Right lobe of liver (tissue), 6 donors: ENCODE measurements around the gene RIC3. TPM values are rescaled to one million over a fixed set of nuclear protein-coding genes. Genes with fewer than 3 reads are reported as not detected.

Experiments
- ATAC-seq, 4 donors: fragments of 200-7000 bp; cut with Tn5 transposase; one replicate each; pipeline ENCODE4 v1.9.1; 2020; ENCODE audit warnings: mild to moderate bottlenecking in 4 of 4, moderate library complexity in 4 of 4
- DNase-seq, 3 donors: peaks; one replicate each; pipeline ENCODE4 v3.0.0-alpha.2; 2020
- H3K27ac ChIP-seq, 3 donors: fragments of 200-600 bp; one replicate each; pipeline ENCODE4 v1.8.0; 2022
- H3K27me3 ChIP-seq, 2 donors: fragments of 200-600 bp; one replicate each; pipeline ENCODE4 v1.8.0; 2022
- H3K36me3 ChIP-seq, 4 donors: fragments of 200-600 bp; sonication (generic) in 1 of 4; one replicate each; pipeline versions ENCODE4 v1.5.1 to v1.8.0; 2017 to 2022; ENCODE audit warnings: control low read depth in 1 of 4
- H3K4me1 ChIP-seq, 4 donors: fragments of 200-600 bp; sonication (generic) in 1 of 4; one replicate each; pipeline versions ENCODE4 v1.5.1 to v1.8.0; 2017 to 2022; ENCODE audit warnings: control low read depth in 1 of 4
- H3K4me3 ChIP-seq, 3 donors: fragments of 200-600 bp; one replicate each; pipeline ENCODE4 v1.8.0; 2022
- H3K9me3 ChIP-seq, 4 donors: fragments of 200-600 bp; sonication (generic) in 1 of 4; one replicate each; pipeline versions ENCODE4 v1.5.1 to v1.8.0; 2017 to 2022; ENCODE audit warnings: control low read depth in 1 of 4
- POLR2A ChIP-seq: fragments of 450-650 bp; IDR thresholded peaks from one replicate; pipeline ENCODE4 v1.6.1; 2017; ENCODE audit warnings: antibody characterized with exemption, mild to moderate bottlenecking
- WGBS: methylation state at CpG from one replicate; pipeline ENCODE4 v1.1.6; 2018; ENCODE audit warnings: low coverage, low lambda C conversion rate; ENCODE audit not compliant: insufficient coverage; ENCODE audit errors: missing lambda C conversion rate; 5-methylcytosine and 5-hydroxymethylcytosine counted together
- intact Hi-C, 2 donors: fragments of 100-400 bp; cut with DNase I; formaldehyde crosslinking; loops; one replicate each; pipeline versions ENCODE4 v1.11.2 to v1.14.1; 2022
- total RNA-seq, 6 experiments: library from RNA; depleted of rRNA in 2 of 6; stranded (reverse); fragments of >200 nt in 2 of 6; fragmentation: NEBNext Ultra II Directional in 3 of 6; extraction: Animal tissue kit (Norgen Biotek cat#: 25700) in 3 of 6; gene quantifications; one replicate each; pipeline versions ENCODE4 v1.1.0 to v1.2.4, GENCODE V29; 2016 to 2023
- TF ChIP-seq, protein P1 (sequence below), 4 donors: fragments of 200-600 bp in 3 of 4; fragments of 450-650 bp in 1 of 4; IDR thresholded peaks; one replicate each; pipeline versions ENCODE4 v1.5.1 to v1.8.0; 2016 to 2022; ENCODE audit warnings: antibody characterized with exemption in 4 of 4, mild to moderate bottlenecking in 2 of 4
- donor health status: DM: no; HTN: yes; CAD: no.
- donor health status: DM: no; HTN: no; CAD: no.
- donor health status: DM: no; HTN: no; CAD: no.
- donor health status: DM: no; HTN: yes; CAD: no.
- donor health status: DM: no; HTN: yes; CAD: no.

The RIC3 gene
- total RNA-seq, 6 experiments from 2014 or later, result 1.4 to 7.3 (median 3.6) TPM

DNA sequence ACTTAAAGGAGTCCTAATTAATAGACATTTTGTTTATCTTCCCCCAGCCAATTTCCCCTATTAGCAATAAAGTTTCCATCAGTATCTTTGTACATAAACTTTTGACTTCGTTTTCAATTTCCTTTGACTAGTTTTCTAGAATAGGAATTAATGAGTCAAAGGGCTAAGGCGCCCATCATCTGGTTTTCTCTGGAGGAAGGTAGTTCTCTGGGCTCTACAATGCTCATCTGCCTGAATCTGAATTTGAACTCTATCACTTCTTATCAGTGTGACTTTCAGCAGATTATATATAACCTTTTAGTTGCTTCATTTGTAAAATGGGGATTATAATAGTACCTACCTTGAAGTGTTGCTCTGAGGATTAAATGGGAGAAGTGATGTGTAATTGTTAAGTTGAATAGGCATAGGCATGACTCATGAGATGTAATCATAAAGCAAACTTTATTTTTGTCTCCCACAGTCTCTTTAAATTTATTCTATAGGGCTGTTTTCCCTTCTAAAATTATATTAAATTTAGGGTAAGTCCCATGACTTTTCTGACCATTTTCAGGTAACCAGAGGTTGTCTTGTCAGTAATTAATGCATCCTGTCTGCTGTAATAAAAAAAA lies 93.6 kb downstream of the RIC3 start:
- DNase-seq (no peak), ATAC-seq (no peak)
- H3K36me3 ChIP-seq, result no peaks in the 10 kb centered on the region
- 35% methylated on average over 2 of the region's 2 CpGs for WGBS
- H3K9me3 ChIP-seq, result no peaks in the 10 kb centered on the region
- TF ChIP-seq, protein P1, sequence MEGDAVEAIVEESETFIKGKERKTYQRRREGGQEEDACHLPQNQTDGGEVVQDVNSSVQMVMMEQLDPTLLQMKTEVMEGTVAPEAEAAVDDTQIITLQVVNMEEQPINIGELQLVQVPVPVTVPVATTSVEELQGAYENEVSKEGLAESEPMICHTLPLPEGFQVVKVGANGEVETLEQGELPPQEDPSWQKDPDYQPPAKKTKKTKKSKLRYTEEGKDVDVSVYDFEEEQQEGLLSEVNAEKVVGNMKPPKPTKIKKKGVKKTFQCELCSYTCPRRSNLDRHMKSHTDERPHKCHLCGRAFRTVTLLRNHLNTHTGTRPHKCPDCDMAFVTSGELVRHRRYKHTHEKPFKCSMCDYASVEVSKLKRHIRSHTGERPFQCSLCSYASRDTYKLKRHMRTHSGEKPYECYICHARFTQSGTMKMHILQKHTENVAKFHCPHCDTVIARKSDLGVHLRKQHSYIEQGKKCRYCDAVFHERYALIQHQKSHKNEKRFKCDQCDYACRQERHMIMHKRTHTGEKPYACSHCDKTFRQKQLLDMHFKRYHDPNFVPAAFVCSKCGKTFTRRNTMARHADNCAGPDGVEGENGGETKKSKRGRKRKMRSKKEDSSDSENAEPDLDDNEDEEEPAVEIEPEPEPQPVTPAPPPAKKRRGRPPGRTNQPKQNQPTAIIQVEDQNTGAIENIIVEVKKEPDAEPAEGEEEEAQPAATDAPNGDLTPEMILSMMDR (IDR thresholded peaks at IDR 0.05), result no peak
- no peak for TF ChIP-seq POLR2A
- H3K4me3 ChIP-seq, result no peak overlapping the region
- H3K4me1 ChIP-seq, result no peaks in the 10 kb centered on the region
- intact Hi-C loops, result no loop called here
- no peaks in the 10 kb centered on the region for H3K27me3 ChIP-seq
- H3K27ac ChIP-seq, result no peak overlapping the region

DNA sequence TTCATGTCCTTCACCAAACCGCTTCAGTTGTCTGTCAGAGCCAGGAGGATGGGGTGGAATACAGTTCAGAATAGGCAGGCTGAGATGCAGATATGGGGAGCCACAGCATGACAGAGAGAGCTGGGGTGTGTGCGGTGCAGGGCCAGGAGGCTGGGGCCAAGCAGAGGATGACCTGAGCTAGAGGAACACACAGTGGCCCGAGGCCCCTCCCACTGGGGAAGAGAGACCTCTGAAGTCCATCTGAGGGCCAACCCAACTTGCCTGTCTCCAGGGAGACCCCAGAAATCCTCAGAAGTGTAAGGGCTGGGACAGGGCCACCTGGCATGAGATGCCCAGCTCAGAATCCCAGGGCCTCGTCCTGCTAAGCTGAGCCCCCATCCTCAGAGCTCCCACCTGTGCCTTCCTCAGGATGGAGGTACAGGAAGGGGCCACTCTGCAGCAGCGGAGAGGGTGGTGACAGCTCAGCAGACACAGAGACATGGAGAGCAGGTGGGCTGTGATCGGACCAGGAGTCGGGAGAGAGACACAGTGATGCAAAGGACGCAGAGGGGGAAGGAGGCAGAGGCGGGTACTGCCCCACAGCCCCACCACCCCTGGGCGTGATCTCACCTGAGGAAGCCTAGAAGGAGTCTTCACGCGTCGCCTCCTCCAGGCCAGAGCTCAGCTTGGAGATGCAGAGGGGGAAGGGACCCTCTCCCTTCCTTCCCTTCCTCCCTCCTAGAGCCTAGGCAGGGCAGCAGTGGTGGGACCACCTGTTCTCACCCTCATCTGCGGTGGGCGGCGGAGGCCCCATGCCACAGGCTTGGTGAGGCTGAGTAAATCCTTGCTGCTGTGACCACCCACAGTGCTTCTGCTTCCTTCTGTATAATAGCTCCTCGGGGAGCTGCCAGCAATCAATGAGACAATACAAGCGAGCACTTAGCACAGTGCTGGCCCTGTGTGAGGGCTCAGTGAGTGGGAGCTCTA lies 96.9 kb downstream of the RIC3 start:
- WGBS, result 70% methylated on average over 12 of the region's 18 CpGs
- intact Hi-C loops, result loop anchor here in 1 of 2 donors (5.0 kb wide), 1 partner anchor 35 kb away; no protein-coding TSS in a partner anchor
- Histone ChIP-seq H3K27me3 (no peaks in the 10 kb centered on the region), H3K4me1 (peaks cover 0 to 22% (median 9%) of the 10 kb centered on the region in 4 donors), H3K9me3 (no peaks in the 10 kb centered on the region), H3K27ac (no peak overlapping the region), H3K4me3 (no peak overlapping the region), H3K36me3 (no peaks in the 10 kb centered on the region)
- DNase-seq, result peak in 1 of 3 donors; percentile 35
- TF ChIP-seq POLR2A, result no peak
- TF ChIP-seq, protein P1 (IDR thresholded peaks at IDR 0.05), result no peak
- no peak for ATAC-seq

DNA sequence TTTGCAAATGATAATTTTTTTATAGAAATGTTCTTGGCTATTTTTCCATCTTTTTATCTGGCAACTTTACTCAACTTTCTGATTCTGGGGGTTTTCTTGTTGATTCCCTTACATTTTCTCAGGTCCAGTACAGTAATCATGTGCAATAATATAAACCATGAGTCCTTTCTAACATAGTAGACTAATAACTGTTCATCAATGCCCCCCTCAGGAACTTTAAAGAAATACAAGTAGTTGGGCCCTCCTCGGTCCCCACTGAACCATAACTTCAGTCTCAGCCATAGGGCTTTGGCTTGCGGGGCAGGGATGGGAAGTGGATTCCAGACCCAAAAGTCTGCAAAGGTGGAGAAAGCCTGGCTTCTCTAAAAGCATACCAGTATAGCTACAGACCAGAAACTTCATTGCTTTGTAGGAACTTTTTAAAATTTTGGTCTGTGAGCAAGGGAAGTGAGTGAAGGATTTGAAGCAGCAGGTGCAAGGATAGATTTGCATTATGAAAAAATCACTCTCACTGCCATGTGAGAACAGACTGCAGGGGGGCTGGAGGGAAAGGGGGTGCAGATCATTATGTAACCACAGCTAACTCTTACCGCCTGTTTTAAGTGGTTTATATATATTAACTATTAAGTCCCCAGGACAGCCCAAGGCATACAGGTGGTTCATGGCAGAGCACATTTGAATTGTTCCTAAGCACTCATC lies 98.3 kb downstream of the RIC3 start:
- no peak overlapping the region for H3K4me3 ChIP-seq
- intact Hi-C loops, result loop anchor here in 1 of 2 donors (5.0 kb wide), 1 partner anchor 33 kb away; no protein-coding TSS in a partner anchor
- no peaks in the 10 kb centered on the region for H3K9me3 ChIP-seq
- H3K27me3 ChIP-seq, result no peaks in the 10 kb centered on the region
- TF ChIP-seq POLR2A, result no peak
- TF ChIP-seq, protein P1 (IDR thresholded peaks at IDR 0.05), result peak; percentile 45 to 51 (median 47)
- H3K27ac ChIP-seq, result no peak overlapping the region
- DNase-seq (peak in 1 of 3 donors; percentile 23), ATAC-seq (peak; percentile 22 to 56 (median 47))
- 36% methylated on average over 3 of the region's 3 CpGs for WGBS
- H3K4me1 ChIP-seq, result peaks cover 0 to 22% (median 9%) of the 10 kb centered on the region in 4 donors
- no peaks in the 10 kb centered on the region for H3K36me3 ChIP-seq

DNA sequence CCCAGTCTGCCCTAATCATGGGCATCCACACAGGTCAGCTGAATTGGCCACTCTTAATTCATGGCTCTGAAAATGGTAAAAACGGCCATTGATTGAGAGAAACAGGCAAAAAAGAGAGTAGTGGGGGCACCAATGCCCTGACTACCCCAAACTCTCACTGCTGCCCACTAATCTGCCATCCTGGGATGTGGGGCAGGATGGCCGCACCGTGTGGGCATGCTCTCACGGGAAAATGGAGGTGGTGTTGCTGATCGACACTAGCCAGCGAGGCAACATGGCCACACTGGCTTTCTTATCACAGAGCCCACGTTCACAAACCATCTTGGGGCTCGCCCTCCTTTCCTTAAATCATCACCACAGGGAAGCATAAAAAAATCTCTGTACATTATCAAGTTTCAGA lies 99.1 kb downstream of the RIC3 start:
- intact Hi-C loops, result loop anchor here in 1 of 2 donors (5.0 kb wide), 1 partner anchor 32 kb away; no protein-coding TSS in a partner anchor
- DNase-seq, result peak in 1 of 3 donors; percentile 19
- no peaks in the 10 kb centered on the region for H3K27me3 ChIP-seq
- H3K27ac ChIP-seq, result peak overlapping the region in 2 of 3 donors; percentile 57 to 84
- no peak for ATAC-seq
- no peak for TF ChIP-seq POLR2A
- TF ChIP-seq, protein P1 (IDR thresholded peaks at IDR 0.05), result no peak
- 90% methylated on average over 7 of the region's 8 CpGs for WGBS
- H3K36me3 ChIP-seq, result no peaks in the 10 kb centered on the region
- H3K9me3 ChIP-seq, result no peaks in the 10 kb centered on the region
- peaks cover 0 to 22% (median 9%) of the 10 kb centered on the region in 4 donors for H3K4me1 ChIP-seq
- H3K4me3 ChIP-seq, result no peak overlapping the region
